T47D (cell line): ENCODE results near the gene GBP7.

Experiments
- DNase-seq, 2 experiments: peaks; one replicate each; pipeline versions ENCODE4 v3.0.0 to v3.0.0-alpha.2; 2011 to 2012; ENCODE audit warnings: low read depth in 1 of 2, low spot score in 1 of 2
- JUND ChIP-seq: IDR thresholded peaks from 2 replicates; pipeline ENCODE4 v1.6.1; 2012; ENCODE audit warnings: low read depth
- in situ Hi-C: cut with HindIII; loops from 2 replicates; pipeline ENCODE4 v1.10.0; 2016; ENCODE audit warnings: low sequenced_read_pairs, low pct_unique_long_range_greater_than_20kb

GBP7 gene

GRCh38 chr1:89198081-89198480 lies 22.3 kb upstream of the GBP7 start:
- in situ Hi-C loops, result no loop called here
- DNase-seq, result no peak
- no peak for TF ChIP-seq JUND

GRCh38 chr1:89195476-89195875 lies 19.7 kb upstream of the GBP7 start:
- in situ Hi-C loops, result no loop called here
- no peak for DNase-seq
- TF ChIP-seq JUND, result no peak

GRCh38 chr1:89191314-89191713 lies 15.5 kb upstream of the GBP7 start:
- in situ Hi-C loops, result no loop called here
- TF ChIP-seq JUND, result no peak
- no peak for DNase-seq

- no peak for DNase-seq
- no peak for TF ChIP-seq JUND
- in situ Hi-C loops, result no loop called here
These were observed 14.2 kb upstream of the GBP7 start for GRCh38 chr1:89190017-89190416.

GRCh38 chr1:89179343-89179742 lies 3.5 kb upstream of the GBP7 start:
- in situ Hi-C loops, result no loop called here
- DNase-seq, result no peak
- TF ChIP-seq JUND, result no peak

GRCh38 chr1:89176971-89177370 lies 1.2 kb upstream of the GBP7 start:
- DNase-seq, result no peak
- no peak for TF ChIP-seq JUND
- in situ Hi-C loops, result no loop called here

GRCh38 chr1:89174491-89174890 lies 1.3 kb downstream of the GBP7 start:
- DNase-seq, result no peak
- TF ChIP-seq JUND, result no peak
- in situ Hi-C loops, result no loop called here

- in situ Hi-C loops, result no loop called here
- DNase-seq, result no peak
- no peak for TF ChIP-seq JUND
These were observed 3.2 kb downstream of the GBP7 start for GRCh38 chr1:89172468-89173143.

GRCh38 chr1:89171067-89171438 lies 4.8 kb downstream of the GBP7 start:
- in situ Hi-C loops, result no loop called here
- DNase-seq, result no peak
- TF ChIP-seq JUND, result no peak

GRCh38 chr1:89170170-89171066 lies 5.4 kb downstream of the GBP7 start:
- no peak for TF ChIP-seq JUND
- DNase-seq, result no peak
- in situ Hi-C loops, result no loop called here

- TF ChIP-seq JUND, result no peak
- in situ Hi-C loops, result no loop called here
- no peak for DNase-seq
These were observed 6.6 kb downstream of the GBP7 start for GRCh38 chr1:89169166-89169565.

- TF ChIP-seq JUND, result no peak
- no peak for DNase-seq
These were observed 8.1 kb downstream of the GBP7 start for GRCh38 chr1:89167590-89168230.

GRCh38 chr1:89166705-89167104 lies 9.1 kb downstream of the GBP7 start:
- in situ Hi-C loops, result no loop called here
- no peak for DNase-seq
- TF ChIP-seq JUND, result no peak

More at GRCh38 chr1:89167590-89168230, 8.1 kb downstream of the GBP7 start:
- in situ Hi-C loops, result no loop called here

GRCh38 chr1:89165811-89166210 lies 10.0 kb downstream of the GBP7 start:
- no peak for TF ChIP-seq JUND
- DNase-seq, result no peak
- in situ Hi-C loops, result no loop called here
